Measurements from ENCODE around the gene MACROD2. TPM values are rescaled to one million over a fixed set of nuclear protein-coding genes. Genes with fewer than 3 reads are reported as not detected.
"Not testable (repeated sequence)": the region's sequence is repeated elsewhere in the genome, so short reads cannot be mapped to it uniquely, and the experiment has no call there.

Gene MACROD2
- total RNA-seq, 1 donor, result 1.7 TPM

DNA sequence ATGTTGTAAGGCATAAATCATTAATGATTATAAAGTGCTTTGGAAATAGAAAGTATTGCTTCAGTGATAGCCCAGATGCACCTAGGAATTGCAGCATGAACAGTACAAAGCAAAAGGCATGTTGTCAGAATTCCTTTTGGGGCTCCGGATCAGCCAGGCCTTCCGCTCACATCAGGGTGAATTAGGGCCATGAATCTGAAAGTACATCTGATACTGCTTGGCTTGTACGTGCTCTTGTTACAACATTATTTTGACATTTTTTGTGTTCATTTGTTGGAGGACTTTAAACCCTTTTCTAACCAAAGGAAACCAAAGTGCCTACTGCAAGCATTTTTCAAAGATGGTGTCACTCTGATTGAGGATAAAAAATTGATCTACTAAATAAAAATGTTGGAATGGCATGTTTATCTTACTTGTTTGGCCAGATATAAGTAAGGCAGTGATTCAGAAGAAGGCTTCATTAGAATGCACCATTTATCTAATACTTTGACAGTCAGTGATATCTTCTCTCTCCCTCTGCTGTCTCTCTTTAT, 1347.7 kb downstream of the MACROD2 start:
- Histone ChIP-seq H3K4me3 (ENCODE audit: low read length) (no peak overlapping the region), H3K27me3 (ENCODE audit: insufficient read depth, low read length) (no peaks in the 10 kb centered on the region), H3K9me3 (ENCODE audit: low read depth, low read length) (no peaks in the 10 kb centered on the region), H3K4me1 (ENCODE audit: insufficient read depth, low read length) (no peaks in the 10 kb centered on the region)

DNA sequence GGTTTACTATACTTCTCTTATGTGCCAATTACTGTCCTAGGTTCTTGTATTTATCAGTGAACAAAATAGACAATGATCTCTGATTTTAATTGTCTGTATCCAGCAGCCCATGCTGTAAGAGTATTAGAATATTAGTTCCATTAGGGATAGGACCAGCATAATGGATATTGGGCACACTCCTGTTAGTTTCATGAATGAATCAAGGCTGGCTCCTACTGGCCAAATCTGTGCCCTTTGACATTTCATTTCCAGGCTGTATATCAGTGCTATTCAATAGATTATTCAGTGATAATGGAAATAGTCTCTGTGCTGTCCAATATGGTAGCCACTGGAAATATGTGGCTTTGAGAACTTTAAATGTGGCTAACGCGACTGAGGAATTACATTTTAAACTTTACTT, 1350.0 kb downstream of the MACROD2 start:
- no peak overlapping the region for H3K4me3 ChIP-seq (ENCODE audit: low read length)
- no peaks in the 10 kb centered on the region for H3K27me3 ChIP-seq (ENCODE audit: insufficient read depth, low read length)
- no peaks in the 10 kb centered on the region for H3K4me1 ChIP-seq (ENCODE audit: insufficient read depth, low read length)
- no peaks in the 10 kb centered on the region for H3K9me3 ChIP-seq (ENCODE audit: low read depth, low read length)

DNA sequence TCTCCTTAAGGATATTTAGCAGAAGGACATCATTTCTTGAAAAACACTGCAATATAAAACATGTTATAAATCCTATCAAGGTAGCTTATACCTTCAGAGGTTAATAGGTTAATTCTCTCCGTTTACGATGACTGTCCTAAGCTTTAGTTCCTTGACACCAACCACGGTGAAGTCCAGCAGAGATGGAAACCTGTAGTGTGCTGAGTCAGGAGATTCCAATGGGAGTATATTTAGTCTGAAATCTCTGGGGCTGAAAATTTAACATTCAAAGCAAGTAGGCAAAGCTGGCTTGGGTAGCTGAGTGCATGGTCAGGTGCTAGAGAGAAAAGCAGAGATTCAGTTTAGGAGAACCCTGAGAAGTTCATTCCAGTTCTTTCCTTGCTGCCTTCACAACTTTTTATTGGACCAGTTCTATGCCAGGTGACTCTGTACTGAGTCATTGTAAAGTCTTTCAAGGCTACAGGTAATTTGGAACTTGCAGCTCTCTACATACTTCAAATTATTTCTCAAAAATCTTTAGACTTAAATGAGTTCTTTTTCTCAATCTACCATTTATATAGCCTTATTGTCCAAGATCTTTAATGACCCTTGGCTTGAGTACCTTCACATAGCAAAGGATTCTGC, 1351.5 kb downstream of the MACROD2 start:
- H3K4me1 ChIP-seq (ENCODE audit: insufficient read depth, low read length), result no peaks in the 10 kb centered on the region

DNA sequence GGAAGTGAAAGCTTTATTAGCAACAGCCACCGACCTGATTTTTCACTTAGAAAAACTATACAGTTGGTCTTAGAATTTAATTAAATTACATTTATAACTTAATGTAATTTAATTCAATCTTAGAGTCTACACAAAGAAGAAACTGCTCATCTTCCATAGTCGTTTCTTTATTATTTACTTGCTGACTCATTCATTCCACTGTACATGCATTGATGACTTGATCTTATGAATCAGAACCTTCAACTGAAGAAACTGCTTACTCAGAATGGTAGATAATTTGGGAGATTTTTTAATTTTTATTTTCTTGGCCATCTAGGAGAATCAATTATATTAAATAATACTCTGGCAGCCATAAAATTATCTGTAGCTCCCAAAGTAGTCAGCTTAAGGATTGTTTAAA, 1363.7 kb downstream of the MACROD2 start:
- Histone ChIP-seq H3K27me3 (ENCODE audit: insufficient read depth, low read length) (no peaks in the 10 kb centered on the region), H3K4me3 (ENCODE audit: low read length) (no peak overlapping the region), H3K4me1 (ENCODE audit: insufficient read depth, low read length) (no peaks in the 10 kb centered on the region), H3K9me3 (ENCODE audit: low read depth, low read length) (no peaks in the 10 kb centered on the region)

More for the DNA sequence above, 1351.5 kb downstream of the MACROD2 start:
- Histone ChIP-seq H3K4me3 (ENCODE audit: low read length) (no peak overlapping the region), H3K27me3 (ENCODE audit: insufficient read depth, low read length) (no peaks in the 10 kb centered on the region), H3K9me3 (ENCODE audit: low read depth, low read length) (no peaks in the 10 kb centered on the region)

DNA sequence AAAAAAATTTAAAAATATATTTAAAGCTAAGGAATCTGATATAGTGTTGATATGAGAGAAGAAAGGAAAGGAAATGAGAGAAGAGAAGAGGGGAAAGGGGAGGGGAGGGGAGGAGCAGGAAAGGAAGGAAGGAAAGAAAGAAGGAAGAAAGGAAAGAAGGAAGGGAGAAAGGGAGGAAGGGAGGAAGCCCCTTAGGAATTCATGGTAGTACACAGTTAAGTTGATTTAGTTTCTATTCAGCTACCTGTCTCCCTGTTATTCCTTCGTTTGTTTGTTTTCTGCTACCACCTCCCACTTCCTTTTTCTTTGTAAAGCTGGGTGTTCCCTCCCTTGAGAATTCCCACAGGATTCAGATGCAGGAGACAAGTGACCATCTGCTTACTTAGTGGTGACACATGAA, 1367.5 kb downstream of the MACROD2 start:
- no peaks in the 10 kb centered on the region for H3K27me3 ChIP-seq (ENCODE audit: insufficient read depth, low read length)
- H3K4me1 ChIP-seq (ENCODE audit: insufficient read depth, low read length), result no peaks in the 10 kb centered on the region
- no peak overlapping the region for H3K4me3 ChIP-seq (ENCODE audit: low read length)
- H3K9me3 ChIP-seq (ENCODE audit: low read depth, low read length), result no peaks in the 10 kb centered on the region

DNA sequence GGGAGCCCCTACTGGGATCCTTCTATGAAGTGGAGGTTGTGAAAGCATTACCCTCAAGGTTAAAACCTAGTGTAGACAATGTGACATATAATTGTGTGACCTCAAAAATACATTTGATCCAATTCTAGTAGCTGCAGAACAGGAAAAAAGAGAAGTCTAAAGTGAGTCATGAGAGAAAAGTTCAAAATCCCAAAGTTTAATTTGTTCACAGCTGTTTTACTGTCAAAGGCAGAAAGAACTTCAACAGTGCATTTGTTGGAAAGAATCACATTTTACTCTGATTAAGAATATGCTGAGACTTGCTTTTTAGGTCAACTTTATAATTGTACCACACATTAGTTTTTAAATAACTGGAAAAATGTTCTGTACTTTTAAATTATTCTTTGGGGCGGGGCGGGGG, 1369.5 kb downstream of the MACROD2 start:
- Histone ChIP-seq H3K27me3 (ENCODE audit: insufficient read depth, low read length) (no peaks in the 10 kb centered on the region), H3K4me1 (ENCODE audit: insufficient read depth, low read length) (no peaks in the 10 kb centered on the region), H3K4me3 (ENCODE audit: low read length) (no peak overlapping the region), H3K9me3 (ENCODE audit: low read depth, low read length) (no peaks in the 10 kb centered on the region)

DNA sequence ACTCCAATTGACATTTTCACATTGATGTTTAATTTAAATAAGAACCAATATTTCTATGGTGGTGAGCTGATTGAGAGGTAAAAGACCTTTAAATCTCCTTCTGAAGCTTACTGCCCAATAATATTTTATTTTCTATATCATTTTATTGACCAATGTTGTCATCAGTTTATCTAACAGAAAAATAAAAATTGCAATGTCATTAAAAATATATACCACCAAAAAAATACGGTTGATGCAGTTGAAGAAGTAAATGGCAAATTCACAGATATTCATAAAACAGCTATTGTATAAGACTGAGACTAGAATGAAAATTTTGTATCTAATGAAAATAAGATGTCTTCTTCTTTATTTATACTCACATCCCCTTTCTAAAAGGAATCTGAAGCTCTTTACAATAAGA, 1375.1 kb downstream of the MACROD2 start:
- Histone ChIP-seq H3K4me1 (ENCODE audit: insufficient read depth, low read length) (no peaks in the 10 kb centered on the region), H3K4me3 (ENCODE audit: low read length) (no peak overlapping the region), H3K9me3 (ENCODE audit: low read depth, low read length) (no peaks in the 10 kb centered on the region), H3K27me3 (ENCODE audit: insufficient read depth, low read length) (no peaks in the 10 kb centered on the region)

DNA sequence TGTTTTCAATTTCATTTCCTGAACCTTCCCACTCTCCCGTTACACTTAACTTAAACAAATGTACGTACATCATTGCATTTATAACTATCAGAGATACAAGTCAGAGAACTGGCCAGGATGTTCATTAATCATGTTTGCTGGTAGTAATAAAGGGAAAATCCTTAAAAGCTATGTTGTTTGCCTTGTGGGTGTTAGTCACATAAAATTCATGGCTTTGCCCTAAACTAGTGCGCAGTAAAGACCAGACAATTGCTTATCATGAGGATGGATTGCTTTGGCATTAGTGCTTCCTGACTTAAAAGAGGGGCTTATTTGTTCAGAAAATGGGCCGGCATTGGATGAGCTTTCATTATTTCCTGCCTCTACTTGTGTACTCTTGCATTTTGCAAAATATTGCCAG, 1379.4 kb downstream of the MACROD2 start:
- Histone ChIP-seq H3K27me3 (ENCODE audit: insufficient read depth, low read length) (no peaks in the 10 kb centered on the region), H3K9me3 (ENCODE audit: low read depth, low read length) (no peaks in the 10 kb centered on the region), H3K4me1 (ENCODE audit: insufficient read depth, low read length) (no peaks in the 10 kb centered on the region), H3K4me3 (ENCODE audit: low read length) (no peak overlapping the region)

DNA sequence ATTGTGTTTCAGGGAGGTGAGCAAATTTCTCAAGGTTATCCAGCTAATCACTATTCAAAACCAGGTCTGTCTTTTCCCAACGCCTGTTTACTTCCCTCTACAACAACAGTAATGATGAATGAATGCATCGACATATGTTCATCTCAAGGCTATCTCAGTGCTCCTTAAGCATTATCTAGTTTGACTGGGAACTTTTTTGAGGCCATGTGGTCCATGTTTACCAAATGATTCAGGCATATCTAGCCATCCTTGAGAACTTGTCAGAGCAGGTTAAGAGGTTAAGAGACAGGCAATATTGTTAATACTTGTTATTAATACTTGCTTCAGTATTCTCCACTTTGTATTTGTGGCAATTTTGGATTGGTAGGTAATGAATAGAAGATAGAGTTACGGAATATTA, 1380.5 kb downstream of the MACROD2 start:
- H3K9me3 ChIP-seq (ENCODE audit: low read depth, low read length), result no peaks in the 10 kb centered on the region
- no peaks in the 10 kb centered on the region for H3K4me1 ChIP-seq (ENCODE audit: insufficient read depth, low read length)
- H3K4me3 ChIP-seq (ENCODE audit: low read length), result no peak overlapping the region
- no peaks in the 10 kb centered on the region for H3K27me3 ChIP-seq (ENCODE audit: insufficient read depth, low read length)

DNA sequence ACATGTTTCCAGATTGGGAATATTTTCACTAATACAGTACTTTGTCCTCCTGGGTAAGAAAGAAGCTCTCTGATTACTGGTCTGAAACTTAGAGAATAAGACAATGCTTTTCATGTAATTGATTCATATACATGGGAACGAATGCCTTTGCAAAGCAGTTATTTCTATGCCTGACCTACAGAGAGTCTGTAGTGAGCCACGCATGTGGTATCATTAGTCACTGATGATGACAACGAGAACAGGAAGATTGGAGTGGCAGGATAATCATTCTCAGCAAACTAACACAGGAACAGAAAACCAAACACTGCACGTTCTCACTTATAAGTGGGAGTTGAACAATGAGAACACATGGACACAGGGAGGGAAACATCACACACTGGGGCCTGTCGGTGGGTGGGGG, 1382.3 kb downstream of the MACROD2 start:
- H3K27me3 ChIP-seq (ENCODE audit: insufficient read depth, low read length); H3K9me3 ChIP-seq (ENCODE audit: low read depth, low read length); H3K4me1 ChIP-seq (ENCODE audit: insufficient read depth, low read length); H3K4me3 ChIP-seq (ENCODE audit: low read length): not testable (repeated sequence)

DNA sequence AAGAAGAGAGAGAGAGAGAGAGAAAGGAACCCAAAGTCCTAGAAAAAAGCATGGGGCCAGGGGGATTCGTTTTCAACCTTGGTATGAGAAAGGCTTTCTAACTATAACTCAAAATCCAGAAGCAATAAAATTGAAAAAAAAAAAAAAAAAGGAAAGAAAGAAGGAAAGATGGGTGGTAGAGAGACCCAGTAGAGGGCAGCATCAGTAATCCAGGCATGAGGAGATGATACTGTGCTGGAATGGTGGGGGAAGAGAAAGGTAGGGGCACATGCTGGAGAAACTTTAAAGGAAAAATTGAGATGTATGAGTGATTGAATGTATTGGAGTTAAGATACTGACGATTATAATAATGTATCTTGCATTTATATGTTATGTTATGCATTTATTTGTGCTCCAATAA, 1382.8 kb downstream of the MACROD2 start:
- Histone ChIP-seq H3K4me1 (ENCODE audit: insufficient read depth, low read length) (no peaks in the 10 kb centered on the region), H3K4me3 (ENCODE audit: low read length) (no peak overlapping the region), H3K27me3 (ENCODE audit: insufficient read depth, low read length) (no peaks in the 10 kb centered on the region), H3K9me3 (ENCODE audit: low read depth, low read length) (no peaks in the 10 kb centered on the region)

DNA sequence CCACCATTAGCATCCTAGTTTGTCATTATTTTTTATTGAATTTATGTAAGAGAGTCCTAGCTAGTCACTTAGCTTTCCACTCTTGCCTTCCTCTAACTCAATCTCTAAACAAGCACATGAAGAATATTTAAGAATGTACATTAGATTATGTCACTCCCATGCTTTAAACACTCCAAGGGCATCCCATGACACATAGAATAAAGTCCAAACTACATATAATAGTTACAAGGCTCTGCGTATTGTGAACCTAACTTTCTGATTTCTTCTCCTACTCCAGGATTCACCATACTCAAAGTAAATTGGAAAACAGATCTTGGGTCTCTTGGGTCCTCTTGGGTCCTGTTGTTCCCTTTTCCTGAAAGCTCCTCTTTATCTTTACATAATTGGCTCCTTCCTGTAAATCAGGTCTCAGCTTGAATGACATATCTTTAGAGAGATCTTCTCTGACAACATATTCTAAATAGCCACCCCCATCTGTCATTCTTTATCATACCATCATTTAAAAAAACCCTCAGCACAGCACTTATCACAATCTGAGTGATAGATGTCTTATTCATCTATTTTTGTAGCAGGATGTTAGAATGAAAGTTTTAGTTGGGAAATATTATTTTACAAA, 1384.5 kb downstream of the MACROD2 start:
- Histone ChIP-seq H3K9me3 (ENCODE audit: low read depth, low read length) (no peaks in the 10 kb centered on the region), H3K4me3 (ENCODE audit: low read length) (no peak overlapping the region), H3K4me1 (ENCODE audit: insufficient read depth, low read length) (no peaks in the 10 kb centered on the region), H3K27me3 (ENCODE audit: insufficient read depth, low read length) (no peaks in the 10 kb centered on the region)

DNA sequence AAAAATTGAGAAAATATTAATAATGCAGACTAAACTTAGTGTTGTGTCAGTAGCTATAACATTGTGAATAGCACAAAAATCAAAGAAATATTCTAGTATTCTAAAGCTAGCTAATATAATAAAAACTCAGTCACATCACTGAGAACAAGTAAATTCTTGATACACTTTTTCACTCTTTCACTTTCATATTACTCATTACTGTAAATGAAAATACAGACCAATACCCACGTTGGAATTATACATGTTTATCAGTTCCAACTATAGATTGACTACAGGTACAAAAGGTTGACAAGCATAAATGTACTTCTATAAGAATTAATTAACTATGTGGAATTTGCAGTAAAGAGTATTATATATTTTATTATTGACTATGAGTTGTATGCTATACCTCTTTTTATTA, 1385.5 kb downstream of the MACROD2 start:
- Histone ChIP-seq H3K4me3 (ENCODE audit: low read length) (no peak overlapping the region), H3K9me3 (ENCODE audit: low read depth, low read length) (no peaks in the 10 kb centered on the region), H3K27me3 (ENCODE audit: insufficient read depth, low read length) (no peaks in the 10 kb centered on the region), H3K4me1 (ENCODE audit: insufficient read depth, low read length) (no peaks in the 10 kb centered on the region)

DNA sequence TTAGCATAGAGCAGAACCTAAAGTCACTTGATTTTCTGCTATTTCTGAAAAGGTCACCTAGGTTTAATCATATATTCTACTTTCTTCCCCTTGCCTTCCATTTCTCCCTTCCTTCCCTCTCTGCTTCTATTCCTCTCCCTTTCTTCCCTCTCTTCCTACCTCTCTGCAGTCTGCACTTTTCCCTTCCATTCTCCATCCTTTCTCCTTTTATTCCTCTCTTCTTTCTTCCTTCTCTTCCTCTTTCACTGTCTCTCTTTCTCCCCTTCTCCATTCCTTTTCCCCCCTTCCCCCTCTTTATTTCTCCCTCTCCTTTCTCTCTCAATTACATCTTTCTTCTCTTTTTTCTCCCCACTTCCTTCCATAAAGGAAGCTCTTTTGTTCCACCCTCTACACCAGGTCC, 1391.9 kb downstream of the MACROD2 start:
- Histone ChIP-seq H3K4me3 (ENCODE audit: low read length) (no peak overlapping the region), H3K4me1 (ENCODE audit: insufficient read depth, low read length) (no peaks in the 10 kb centered on the region), H3K9me3 (ENCODE audit: low read depth, low read length) (no peaks in the 10 kb centered on the region), H3K27me3 (ENCODE audit: insufficient read depth, low read length) (no peaks in the 10 kb centered on the region)

DNA sequence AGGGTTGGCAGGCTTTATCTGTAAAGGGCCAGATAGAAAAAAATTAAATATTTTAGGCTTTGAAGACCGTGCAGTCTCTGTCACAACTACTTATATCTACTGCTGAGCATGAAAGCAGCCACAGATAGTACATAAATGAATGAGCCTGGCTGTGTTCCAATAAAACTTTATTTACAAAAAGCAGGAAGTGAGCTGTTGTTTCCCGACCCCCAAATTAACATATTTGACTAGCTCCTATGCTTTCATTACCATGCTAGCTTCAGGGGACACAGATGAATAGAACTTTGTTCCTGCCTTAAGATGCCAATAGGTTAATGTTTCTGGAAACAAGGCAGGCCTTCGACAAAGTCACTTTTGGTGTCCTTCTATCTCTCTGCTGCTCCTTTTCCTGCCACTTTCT, 1400.1 kb downstream of the MACROD2 start:
- H3K4me1 ChIP-seq (ENCODE audit: insufficient read depth, low read length), result no peaks in the 10 kb centered on the region
- H3K4me3 ChIP-seq (ENCODE audit: low read length), result no peak overlapping the region
- no peaks in the 10 kb centered on the region for H3K9me3 ChIP-seq (ENCODE audit: low read depth, low read length)
- H3K27me3 ChIP-seq (ENCODE audit: insufficient read depth, low read length), result no peaks in the 10 kb centered on the region

DNA sequence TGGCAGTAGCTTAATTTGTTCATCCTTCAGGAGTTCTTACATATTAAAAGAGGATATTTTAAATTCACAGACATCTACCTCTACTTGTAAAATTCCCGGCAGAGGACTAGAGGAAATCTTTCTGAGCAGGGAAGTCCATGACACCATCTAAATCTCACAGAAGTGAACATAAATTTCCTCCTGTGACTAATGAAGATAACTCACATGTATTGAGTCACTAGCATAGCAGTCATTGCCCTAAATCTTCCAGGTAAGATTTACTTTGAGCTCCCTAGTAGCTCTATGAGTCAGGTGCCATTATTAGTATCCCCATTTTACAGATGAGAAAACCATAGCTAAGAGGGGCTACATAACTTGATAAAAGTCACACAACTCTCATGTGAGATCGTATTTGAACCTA, 1400.7 kb downstream of the MACROD2 start:
- Histone ChIP-seq H3K27me3 (ENCODE audit: insufficient read depth, low read length) (no peaks in the 10 kb centered on the region), H3K4me3 (ENCODE audit: low read length) (no peak overlapping the region), H3K9me3 (ENCODE audit: low read depth, low read length) (no peaks in the 10 kb centered on the region), H3K4me1 (ENCODE audit: insufficient read depth, low read length) (no peaks in the 10 kb centered on the region)
